ENCODE data around the gene ZNF146. TPM values are rescaled to one million over a fixed set of nuclear protein-coding genes. Genes with fewer than 3 reads are reported as not detected.

The ZNF146 gene
- polyA plus RNA-seq, 1 of the 3 experiments (the other 2 are of a cell fraction), result 25.4 TPM

DNA sequence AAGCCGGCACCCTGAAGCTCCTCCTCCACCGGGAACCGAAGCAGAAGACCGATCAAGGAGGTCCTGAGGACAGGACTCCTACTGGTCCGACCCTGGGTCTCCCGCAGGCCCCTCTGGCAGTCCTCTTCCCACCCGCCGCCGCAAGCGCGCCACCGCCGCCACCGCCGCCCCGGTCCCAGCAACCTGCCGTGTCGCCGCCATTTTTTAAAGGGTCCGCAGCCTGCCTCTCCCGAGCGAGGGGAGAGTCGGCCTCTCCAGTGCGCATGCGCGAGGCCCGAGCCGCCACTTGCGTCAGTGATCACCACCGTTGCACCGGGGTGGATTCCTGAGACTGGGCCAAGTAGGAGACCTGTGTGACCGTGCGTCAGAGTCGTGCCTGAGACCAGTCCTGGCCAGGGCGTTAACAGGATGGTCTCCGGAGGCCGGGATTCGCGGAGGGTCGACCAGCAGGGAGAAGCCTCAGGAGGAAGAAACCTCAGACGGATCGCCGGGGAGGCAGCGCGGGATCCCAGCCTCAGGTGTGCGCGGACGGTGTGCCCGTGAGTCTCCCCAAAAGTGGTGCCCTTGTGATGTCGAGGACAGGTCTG lies 51.6 kb downstream of the ZNF146 start:
- ChIA-PET POLR2A (no interaction called here), CTCF (no interaction called here)
- Histone ChIP-seq H4K20me1 (ENCODE audit: insufficient read depth) (no peaks in the 10 kb centered on the region), H3F3A (replicated peaks; ENCODE audit: insufficient read depth) (no peaks in the 10 kb centered on the region), H3K9ac (no peak overlapping the region), H3K27me3 (ENCODE audit: insufficient read depth) (no peaks in the 10 kb centered on the region), H2AFZ (ENCODE audit: low read depth) (no peak overlapping the region), H3K4me3 (ENCODE audit: low read depth in 2 of 2, low read length in 1 of 2) (no peak overlapping the region), H3K27ac (ENCODE audit: low read depth in 2 of 2, low read length in 1 of 2) (no peak overlapping the region), H3K9me3 (no peaks in the 10 kb centered on the region), H3K9me2 (no peaks in the 10 kb centered on the region), H3K36me3 (replicated peaks in 1 of 2; ENCODE audit: control insufficient read depth in 1 of 2, insufficient read depth in 2 of 2, low read length in 1 of 2) (no peaks in the 10 kb centered on the region), H3K79me2 (ENCODE audit: insufficient read depth) (no peaks in the 10 kb centered on the region), H3K4me2 (no peak overlapping the region), H3K4me1 (ENCODE audit: control insufficient read depth in 1 of 2, insufficient read depth in 2 of 2, low read depth in 1 of 2, low read length in 1 of 2) (no peaks in the 10 kb centered on the region)
- WGBS (ENCODE audit: low lambda C conversion rate), result 81% methylated on average over 46 of the region's 50 CpGs
- TF ChIP-seq PBX3 (IDR thresholded peaks at IDR 0.05) (no peak), GATA2 (CRISPR knock-in tag; IDR thresholded peaks at IDR 0.05) (no peak), JUND (IDR thresholded peaks at IDR 0.05) (no peak), TAF1 (IDR thresholded peaks at IDR 0.05; ENCODE audit: borderline replicate concordance, low read depth, low read length) (no peak), RXRA (IDR thresholded peaks at IDR 0.05; ENCODE audit: borderline replicate concordance, low read depth) (no peak), EP300 (IDR thresholded peaks at IDR 0.05; ENCODE audit: borderline replicate concordance in 1 of 2, low read depth in 1 of 2, low read length in 1 of 2) (no peak), NRF1 (IDR thresholded peaks at IDR 0.05; ENCODE audit: low read depth, low read length) (no peak), POLR2AphosphoS5 (IDR thresholded peaks at IDR 0.05; ENCODE audit: low read depth, low read length) (no peak), EZH2phosphoT487 (IDR thresholded peaks at IDR 0.05; ENCODE audit: borderline replicate concordance, low read depth) (no peak), RAD21 (IDR thresholded peaks at IDR 0.05; ENCODE audit: low read length) (no peak), YY1 (IDR thresholded peaks at IDR 0.05; ENCODE audit: low read depth) (no peak), NFIC (IDR thresholded peaks at IDR 0.05; ENCODE audit: borderline replicate concordance) (no peak), CHD2 (IDR thresholded peaks at IDR 0.05; ENCODE audit: low read length, partially characterized antibody) (no peak), SIN3A (IDR thresholded peaks at IDR 0.05; ENCODE audit: borderline replicate concordance, low read depth, low read length) (no peak), USF1 (IDR thresholded peaks at IDR 0.05; ENCODE audit: borderline replicate concordance, low read depth) (no peak)
- TF ChIP-seq, protein P1, sequence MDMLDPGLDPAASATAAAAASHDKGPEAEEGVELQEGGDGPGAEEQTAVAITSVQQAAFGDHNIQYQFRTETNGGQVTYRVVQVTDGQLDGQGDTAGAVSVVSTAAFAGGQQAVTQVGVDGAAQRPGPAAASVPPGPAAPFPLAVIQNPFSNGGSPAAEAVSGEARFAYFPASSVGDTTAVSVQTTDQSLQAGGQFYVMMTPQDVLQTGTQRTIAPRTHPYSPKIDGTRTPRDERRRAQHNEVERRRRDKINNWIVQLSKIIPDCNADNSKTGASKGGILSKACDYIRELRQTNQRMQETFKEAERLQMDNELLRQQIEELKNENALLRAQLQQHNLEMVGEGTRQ (IDR thresholded peaks at IDR 0.05; ENCODE audit: borderline replicate concordance, low read depth, low read length), result no peak
- TF ChIP-seq, protein P2, sequence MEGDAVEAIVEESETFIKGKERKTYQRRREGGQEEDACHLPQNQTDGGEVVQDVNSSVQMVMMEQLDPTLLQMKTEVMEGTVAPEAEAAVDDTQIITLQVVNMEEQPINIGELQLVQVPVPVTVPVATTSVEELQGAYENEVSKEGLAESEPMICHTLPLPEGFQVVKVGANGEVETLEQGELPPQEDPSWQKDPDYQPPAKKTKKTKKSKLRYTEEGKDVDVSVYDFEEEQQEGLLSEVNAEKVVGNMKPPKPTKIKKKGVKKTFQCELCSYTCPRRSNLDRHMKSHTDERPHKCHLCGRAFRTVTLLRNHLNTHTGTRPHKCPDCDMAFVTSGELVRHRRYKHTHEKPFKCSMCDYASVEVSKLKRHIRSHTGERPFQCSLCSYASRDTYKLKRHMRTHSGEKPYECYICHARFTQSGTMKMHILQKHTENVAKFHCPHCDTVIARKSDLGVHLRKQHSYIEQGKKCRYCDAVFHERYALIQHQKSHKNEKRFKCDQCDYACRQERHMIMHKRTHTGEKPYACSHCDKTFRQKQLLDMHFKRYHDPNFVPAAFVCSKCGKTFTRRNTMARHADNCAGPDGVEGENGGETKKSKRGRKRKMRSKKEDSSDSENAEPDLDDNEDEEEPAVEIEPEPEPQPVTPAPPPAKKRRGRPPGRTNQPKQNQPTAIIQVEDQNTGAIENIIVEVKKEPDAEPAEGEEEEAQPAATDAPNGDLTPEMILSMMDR (IDR thresholded peaks at IDR 0.05), result no peak
- TF ChIP-seq, protein P3, sequence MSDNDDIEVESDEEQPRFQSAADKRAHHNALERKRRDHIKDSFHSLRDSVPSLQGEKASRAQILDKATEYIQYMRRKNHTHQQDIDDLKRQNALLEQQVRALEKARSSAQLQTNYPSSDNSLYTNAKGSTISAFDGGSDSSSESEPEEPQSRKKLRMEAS (IDR thresholded peaks at IDR 0.05; ENCODE audit: low read depth), result no peak
- TF ChIP-seq, protein P4, sequence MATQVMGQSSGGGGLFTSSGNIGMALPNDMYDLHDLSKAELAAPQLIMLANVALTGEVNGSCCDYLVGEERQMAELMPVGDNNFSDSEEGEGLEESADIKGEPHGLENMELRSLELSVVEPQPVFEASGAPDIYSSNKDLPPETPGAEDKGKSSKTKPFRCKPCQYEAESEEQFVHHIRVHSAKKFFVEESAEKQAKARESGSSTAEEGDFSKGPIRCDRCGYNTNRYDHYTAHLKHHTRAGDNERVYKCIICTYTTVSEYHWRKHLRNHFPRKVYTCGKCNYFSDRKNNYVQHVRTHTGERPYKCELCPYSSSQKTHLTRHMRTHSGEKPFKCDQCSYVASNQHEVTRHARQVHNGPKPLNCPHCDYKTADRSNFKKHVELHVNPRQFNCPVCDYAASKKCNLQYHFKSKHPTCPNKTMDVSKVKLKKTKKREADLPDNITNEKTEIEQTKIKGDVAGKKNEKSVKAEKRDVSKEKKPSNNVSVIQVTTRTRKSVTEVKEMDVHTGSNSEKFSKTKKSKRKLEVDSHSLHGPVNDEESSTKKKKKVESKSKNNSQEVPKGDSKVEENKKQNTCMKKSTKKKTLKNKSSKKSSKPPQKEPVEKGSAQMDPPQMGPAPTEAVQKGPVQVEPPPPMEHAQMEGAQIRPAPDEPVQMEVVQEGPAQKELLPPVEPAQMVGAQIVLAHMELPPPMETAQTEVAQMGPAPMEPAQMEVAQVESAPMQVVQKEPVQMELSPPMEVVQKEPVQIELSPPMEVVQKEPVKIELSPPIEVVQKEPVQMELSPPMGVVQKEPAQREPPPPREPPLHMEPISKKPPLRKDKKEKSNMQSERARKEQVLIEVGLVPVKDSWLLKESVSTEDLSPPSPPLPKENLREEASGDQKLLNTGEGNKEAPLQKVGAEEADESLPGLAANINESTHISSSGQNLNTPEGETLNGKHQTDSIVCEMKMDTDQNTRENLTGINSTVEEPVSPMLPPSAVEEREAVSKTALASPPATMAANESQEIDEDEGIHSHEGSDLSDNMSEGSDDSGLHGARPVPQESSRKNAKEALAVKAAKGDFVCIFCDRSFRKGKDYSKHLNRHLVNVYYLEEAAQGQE (IDR thresholded peaks at IDR 0.05; ENCODE audit: low read depth, low read length), result no peak
- no peak for DNase-seq

All from SK-N-SH (cell line).